ENCODE data around the gene UBAP2L. TPM values are rescaled to one million over a fixed set of nuclear protein-coding genes. Genes with fewer than 3 reads are reported as not detected.

Gene UBAP2L, protein sequence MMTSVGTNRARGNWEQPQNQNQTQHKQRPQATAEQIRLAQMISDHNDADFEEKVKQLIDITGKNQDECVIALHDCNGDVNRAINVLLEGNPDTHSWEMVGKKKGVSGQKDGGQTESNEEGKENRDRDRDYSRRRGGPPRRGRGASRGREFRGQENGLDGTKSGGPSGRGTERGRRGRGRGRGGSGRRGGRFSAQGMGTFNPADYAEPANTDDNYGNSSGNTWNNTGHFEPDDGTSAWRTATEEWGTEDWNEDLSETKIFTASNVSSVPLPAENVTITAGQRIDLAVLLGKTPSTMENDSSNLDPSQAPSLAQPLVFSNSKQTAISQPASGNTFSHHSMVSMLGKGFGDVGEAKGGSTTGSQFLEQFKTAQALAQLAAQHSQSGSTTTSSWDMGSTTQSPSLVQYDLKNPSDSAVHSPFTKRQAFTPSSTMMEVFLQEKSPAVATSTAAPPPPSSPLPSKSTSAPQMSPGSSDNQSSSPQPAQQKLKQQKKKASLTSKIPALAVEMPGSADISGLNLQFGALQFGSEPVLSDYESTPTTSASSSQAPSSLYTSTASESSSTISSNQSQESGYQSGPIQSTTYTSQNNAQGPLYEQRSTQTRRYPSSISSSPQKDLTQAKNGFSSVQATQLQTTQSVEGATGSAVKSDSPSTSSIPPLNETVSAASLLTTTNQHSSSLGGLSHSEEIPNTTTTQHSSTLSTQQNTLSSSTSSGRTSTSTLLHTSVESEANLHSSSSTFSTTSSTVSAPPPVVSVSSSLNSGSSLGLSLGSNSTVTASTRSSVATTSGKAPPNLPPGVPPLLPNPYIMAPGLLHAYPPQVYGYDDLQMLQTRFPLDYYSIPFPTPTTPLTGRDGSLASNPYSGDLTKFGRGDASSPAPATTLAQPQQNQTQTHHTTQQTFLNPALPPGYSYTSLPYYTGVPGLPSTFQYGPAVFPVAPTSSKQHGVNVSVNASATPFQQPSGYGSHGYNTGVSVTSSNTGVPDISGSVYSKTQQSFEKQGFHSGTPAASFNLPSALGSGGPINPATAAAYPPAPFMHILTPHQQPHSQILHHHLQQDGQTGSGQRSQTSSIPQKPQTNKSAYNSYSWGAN
- total RNA-seq (218 and 219 TPM in 2 replicates), polyA plus RNA-seq (147 and 251 TPM in 2 replicates), polyA minus RNA-seq (56.5 and 111 TPM in 2 replicates)
- 56.5 TPM for total RNA-seq (2013)

- H3K9me3 Mint-ChIP-seq (ENCODE audit: insufficient read depth) = no peaks in the 10 kb centered on the region
Measured at GRCh38 chr1:154220071-154220969, at the start of gene UBAP2L. Gene UBAP2L (plus strand): TSS chr1:154220955. CDS start chr1:154225124, 4,169 bp downstream.

More at GRCh38 chr1:154220071-154220969, at the start of gene UBAP2L:
- Histone ChIP-seq H3K4me1 (ENCODE audit: control insufficient read depth in 2 of 2, insufficient read depth in 2 of 2, low read length in 2 of 2) (peaks cover 34 to 39% of the 10 kb centered on the region in 2 donors), H3K4me3 (ENCODE audit: control extremely low read depth in 1 of 5, extremely low read depth in 1 of 5, insufficient read depth in 1 of 5, low read depth in 2 of 5, low read length in 4 of 5) (peak within 1 kb of the TSS; percentile 92 to 99 (median 95)), H2AFZ (ENCODE audit: insufficient read depth, low read depth, low read length, poor library complexity, severe bottlenecking) (peak within 1 kb of the TSS; percentile 95), H4K20me1 (ENCODE audit: control insufficient read depth, insufficient read depth, low read length, poor library complexity, severe bottlenecking) (peaks cover 31% of the 10 kb centered on the region), H3K27ac (ENCODE audit: low read length in 2 of 2) (peak within 1 kb of the TSS; percentile 98 to 100), H3K36me3 (replicated peaks in 1 of 2; ENCODE audit: control extremely low read depth in 1 of 2, control insufficient read depth in 1 of 2, extremely low read depth in 1 of 2, insufficient read depth in 2 of 2, low read length in 1 of 2) (peaks cover 1 to 25% of the 10 kb centered on the region in 2 experiments), H3K9me3 (ENCODE audit: control extremely low read depth in 1 of 3, control insufficient read depth in 2 of 3, insufficient read depth in 1 of 3, low read length in 2 of 3) (no peaks in the 10 kb centered on the region), H3K4me2 (replicated peaks; ENCODE audit: low read depth, low read length, poor library complexity, severe bottlenecking) (peak within 1 kb of the TSS; percentile 86), H3K9ac (ENCODE audit: low read length) (peak within 1 kb of the TSS; percentile 100), H3K27me3 (replicated peaks in 1 of 4; ENCODE audit: control extremely low read depth in 1 of 4, control insufficient read depth in 3 of 4, insufficient read depth in 4 of 4, low read length in 3 of 4) (no peaks in the 10 kb centered on the region), H3K79me2 (ENCODE audit: control insufficient read depth, insufficient read depth, low read length) (peaks cover 94% of the 10 kb centered on the region)
- Mint-ChIP-seq H3K27ac (peak within 1 kb of the TSS; percentile 97), H3K4me3 (peak within 1 kb of the TSS; percentile 97), H3K4me1 (peaks cover 66% of the 10 kb centered on the region), H3K27me3 (no peaks in the 10 kb centered on the region)
- peak; percentile 83 for ATAC-seq (ENCODE audit: low read depth)
- ChIA-PET CTCF (interaction anchor here (0.6 to 3.4 kb wide), 4 partner anchors 21 to 113 kb away, joined by 3 to 14 read pairs (median 6); no protein-coding TSS in a partner anchor), POLR2A (interaction anchor here (0.5 to 2.3 kb wide), 16 partner anchors 16 to 1195 kb away, joined by 3 to 10 read pairs (median 3); partner anchors contain the start of genes CHTOP, PMVK, RPS27 and S100A6)
- DNase-seq = peak; percentile 100
- intact Hi-C loops (cut with micrococcal nuclease) = loop anchor here (1.0 to 2.0 kb wide), 5 partner anchors 37 to 298 kb away; partner anchors contain the start of genes DENND4B, GATAD2B and HAX1
- TF ChIP-seq EZH2 (IDR thresholded peaks at IDR 0.05; ENCODE audit: borderline replicate concordance, insufficient read depth, low read depth, low read length, poor library complexity, severe bottlenecking) (no peak), CTCF (IDR thresholded peaks at IDR 0.05) (no peak)
- under 1% methylated on average over 65 of the region's 73 CpGs for WGBS (ENCODE audit: insufficient coverage)
